ENCODE results near the gene SEC11A. TPM values are rescaled to one million over a fixed set of nuclear protein-coding genes. Genes with fewer than 3 reads are reported as not detected.

The SEC11A gene
- total RNA-seq = 172 and 190 TPM in 2 replicates

DNA sequence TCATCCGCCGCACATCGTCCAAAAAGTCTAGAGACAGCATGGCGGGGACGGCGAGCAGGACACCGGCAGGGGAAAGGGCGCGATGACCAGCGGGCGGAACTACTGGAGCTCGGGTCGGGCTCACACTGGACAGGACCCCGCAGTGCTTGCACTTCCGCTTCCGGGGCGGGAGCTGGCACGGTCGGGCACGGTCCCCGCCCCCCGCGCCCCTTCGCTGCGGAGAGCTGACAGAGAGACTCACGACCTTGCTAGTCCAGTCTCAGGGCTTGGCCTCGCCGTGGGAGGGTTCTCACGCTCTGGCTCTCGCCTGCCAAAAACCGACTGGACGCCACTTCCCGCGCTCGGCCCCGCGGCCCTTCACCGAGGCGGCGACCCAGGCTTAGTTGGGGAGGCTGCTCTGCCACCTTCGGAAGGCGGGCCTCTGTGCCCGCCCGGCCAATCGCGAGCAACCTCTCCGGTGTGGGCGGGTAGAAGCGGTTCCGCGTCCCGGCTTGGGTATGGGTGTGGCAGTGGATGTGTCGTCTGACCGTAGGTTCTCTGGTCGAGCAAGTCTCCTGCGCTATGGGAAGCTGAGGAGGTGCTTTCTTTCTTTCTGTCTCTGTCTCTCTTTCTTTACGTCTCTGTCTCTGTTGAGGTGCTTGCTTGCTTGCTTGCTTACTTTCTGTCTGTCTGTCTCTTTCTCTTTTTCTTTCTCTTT is at the start of gene SEC11A:
SEC11A (minus strand) TSS at position 104 of the 697 bp plus-strand sequence; CDS start at position 40, 64 bp downstream.

DNA sequence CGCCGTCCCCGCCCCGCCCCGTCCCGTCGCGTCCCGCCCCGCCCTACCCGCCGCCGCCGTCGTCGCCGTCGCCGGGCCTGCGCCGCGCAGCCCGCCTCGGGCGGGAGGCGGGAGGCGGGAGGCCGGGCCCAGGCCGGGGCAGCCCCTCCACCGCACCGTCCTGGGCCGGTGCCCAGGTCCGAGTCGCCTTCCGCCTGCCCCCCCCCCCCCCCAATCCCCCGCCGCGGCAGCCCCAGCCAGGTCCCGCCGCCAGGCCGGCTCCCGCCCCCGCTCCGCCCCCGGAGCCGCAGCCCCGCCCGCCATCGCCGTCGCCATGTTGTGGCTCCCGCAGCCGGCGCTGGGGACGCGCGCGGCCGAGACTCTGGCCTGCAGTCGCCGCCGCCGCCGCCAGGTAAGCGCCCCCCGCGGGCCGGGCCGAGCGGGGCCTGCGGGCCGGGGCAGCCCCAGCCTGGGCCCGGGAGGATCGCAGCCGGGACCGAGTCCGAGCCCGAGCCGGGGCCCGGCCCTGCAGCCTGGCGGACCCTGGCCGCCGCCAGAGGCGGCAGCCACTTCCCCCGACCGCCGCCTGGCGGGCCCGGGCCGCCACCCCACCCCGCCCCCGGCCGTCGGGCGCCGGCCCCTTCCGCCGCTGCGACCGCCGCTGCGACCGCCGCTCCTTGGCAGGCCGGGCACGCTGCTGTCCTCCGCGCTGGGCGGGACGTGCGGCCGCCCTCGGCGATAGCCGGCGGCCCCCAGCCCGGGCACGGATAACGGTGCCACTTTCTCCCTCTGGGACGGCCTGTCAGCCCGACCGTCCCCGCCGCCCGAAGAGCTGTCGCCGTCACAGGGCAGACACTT is 32.6 kb upstream of the SEC11A start, which contains the start of gene ZNF592:
ZNF592 (plus strand) TSS at position 319 of the 837 bp plus-strand sequence. CDS start 34,084 bp downstream, outside the sequence.

DNA sequence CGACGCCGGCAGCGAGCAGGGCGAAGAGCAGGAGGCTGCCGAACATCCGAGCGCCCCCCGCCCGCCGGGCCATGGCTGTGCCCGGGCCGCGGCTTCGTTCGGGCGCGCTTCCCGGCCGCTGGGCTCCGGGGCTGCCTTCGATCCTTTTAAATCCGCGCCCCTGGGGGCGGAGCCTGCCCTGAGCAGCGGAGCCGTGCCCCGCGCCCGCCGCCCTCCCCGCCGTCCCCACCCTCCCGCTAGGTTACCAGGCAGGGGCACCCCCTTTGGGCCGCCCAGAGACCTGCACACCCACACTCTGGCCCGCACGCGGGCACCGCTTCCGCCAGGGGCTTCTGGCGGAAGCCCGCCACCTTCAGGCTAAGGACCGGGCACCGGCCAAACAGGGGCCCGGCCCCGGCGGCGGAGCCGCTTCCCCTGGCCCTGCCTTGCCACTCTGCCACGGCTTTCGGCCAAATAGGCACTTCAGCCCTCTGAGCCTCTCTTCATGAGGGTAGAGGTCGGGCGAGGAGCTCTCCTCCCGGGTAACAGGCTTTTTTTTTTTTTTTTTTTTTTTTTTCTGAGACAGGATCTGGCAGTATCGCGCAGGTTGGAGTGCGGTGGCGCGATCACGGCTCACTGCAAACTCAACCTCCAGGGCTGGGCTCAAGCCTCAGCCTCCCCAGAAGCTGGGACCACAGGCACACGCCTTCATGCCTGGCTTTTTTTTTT is 57.7 kb downstream of the SEC11A start, which contains the start of gene NMB:
NMB (minus strand) TSS at position 120 of the 708 bp plus-strand sequence; CDS start at position 73, 47 bp downstream.

DNA sequence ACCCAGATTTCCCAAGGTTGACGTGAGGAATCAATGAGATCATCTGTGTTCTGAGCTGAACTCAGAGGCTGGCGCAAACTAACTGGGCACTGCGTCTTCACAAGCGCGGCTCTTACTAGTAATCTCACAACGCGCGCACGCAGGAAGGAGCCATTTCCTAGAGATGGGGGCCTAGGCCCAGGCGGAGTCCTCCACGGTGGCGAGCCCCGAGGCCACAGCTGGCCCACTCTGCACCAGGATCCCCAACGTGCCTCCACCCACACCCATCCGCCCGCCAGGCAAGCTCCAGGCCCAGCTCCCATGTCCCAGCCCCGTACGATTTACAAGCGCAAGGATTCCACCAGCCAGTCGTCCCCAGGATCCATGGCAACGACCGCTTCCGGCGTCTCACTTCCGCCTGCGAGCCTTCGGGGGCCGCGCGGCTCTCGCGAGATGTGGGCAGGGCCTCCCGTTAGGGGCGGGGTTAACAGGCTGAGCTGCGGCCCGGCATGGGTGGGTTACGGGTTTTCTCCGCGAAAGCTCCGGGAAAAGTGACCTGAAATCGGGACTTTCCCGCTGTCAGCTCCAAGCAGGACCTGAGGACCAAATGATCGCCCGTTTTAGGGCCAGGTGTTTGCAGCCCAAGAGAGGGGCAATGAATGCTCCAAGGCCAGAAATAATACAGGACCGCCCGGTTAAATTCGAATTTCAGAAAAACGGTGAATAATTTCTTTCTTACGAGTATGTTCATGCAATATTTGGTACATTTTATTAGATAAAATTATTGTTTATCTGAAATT is 61.8 kb downstream of the SEC11A start, which contains the start of gene WDR73:
WDR73 (minus strand) TSS at position 374 of the 779 bp plus-strand sequence; CDS start at position 365, 9 bp downstream.

Other genes with a start within 250 kb of the SEC11A start
- gene ZSCAN2, start 115.1 kb downstream of the SEC11A start, total RNA-seq = 3.8 and 7.9 TPM in 2 replicates
- 27.7 and 28.7 TPM in 2 replicates for gene WDR73, start 61.9 kb downstream of the SEC11A start, total RNA-seq
- gene NMB, start 57.9 kb downstream of the SEC11A start, total RNA-seq = 1.2 and 1.4 TPM in 2 replicates
- gene ZNF592, start 32.5 kb upstream of the SEC11A start, total RNA-seq = 3.4 and 9.9 TPM in 2 replicates
- under 0.01 and 0.85 TPM in 2 replicates for gene ALPK3, start 101.2 kb upstream of the SEC11A start, total RNA-seq
- gene SLC28A1, start 168.5 kb upstream of the SEC11A start, total RNA-seq = not detected in 2 replicates